ENCODE results near the gene BPNT1. TPM values are rescaled to one million over a fixed set of nuclear protein-coding genes. Genes with fewer than 3 reads are reported as not detected.
"Not testable (repeated sequence)": the region's sequence is repeated elsewhere in the genome, so short reads cannot be mapped to it uniquely, and the experiment has no call there.

Gene BPNT1
- total and polyA plus RNA-seq, 2 of the 8 experiments (the other 6 are each of a cell fraction or from before 2014, with no cell fraction given) = 13.2 to 16.3 TPM

GRCh38 chr1:220037810-220038209, 51.8 kb downstream of the BPNT1 start:
- not testable (repeated sequence) for H4K91ac ChIP-seq (replicated peaks; ENCODE audit: insufficient read length, low read length); H2BK20ac ChIP-seq (ENCODE audit: low read length); H3K9me3 ChIP-seq (ENCODE audit: insufficient read depth in 2 of 2, low read depth in 1 of 2, low read length in 1 of 2); H3K27me3 ChIP-seq (replicated peaks in 1 of 4; ENCODE audit: control insufficient read depth in 3 of 4, extremely low read depth in 1 of 4, insufficient read depth in 3 of 4, low read length in 3 of 4); H3K23ac ChIP-seq (ENCODE audit: insufficient read length); H3K14ac ChIP-seq (ENCODE audit: insufficient read length); H4K20me1 ChIP-seq (replicated peaks in 1 of 2; ENCODE audit: control insufficient read depth in 1 of 2, insufficient read depth in 2 of 2, low read length in 2 of 2); H3K4me2 ChIP-seq (ENCODE audit: insufficient read depth in 1 of 2, low read depth in 2 of 2, low read length in 2 of 2); H3K4me1 ChIP-seq (replicated peaks in 1 of 4; ENCODE audit: control insufficient read depth in 3 of 4, insufficient read depth in 4 of 4, low read length in 3 of 4); H2AK5ac ChIP-seq (ENCODE audit: low read depth, low read length); FAIRE-seq; H2AFZ ChIP-seq (ENCODE audit: low read length); H3K23me2 ChIP-seq (ENCODE audit: low read depth, low read length); H2BK5ac ChIP-seq (ENCODE audit: low read depth, low read length); H3K18ac ChIP-seq (ENCODE audit: extremely low read depth, low read length); H3K79me1 ChIP-seq (ENCODE audit: low read depth, low read length); H3K4me3 ChIP-seq (ENCODE audit: extremely low read depth in 1 of 4, insufficient read depth in 2 of 4, low read depth in 3 of 4, low read length in 4 of 4); DNase-seq (ENCODE audit: low read depth in 1 of 2, low spot score in 2 of 2); H4K5ac ChIP-seq (ENCODE audit: insufficient read length, low read depth, low read length); H2BK12ac ChIP-seq (ENCODE audit: low read depth, low read length); H4K8ac ChIP-seq (ENCODE audit: extremely low read depth, insufficient read depth, low read length); H3K4ac ChIP-seq (replicated peaks; ENCODE audit: insufficient read length, low read depth, low read length); H2BK120ac ChIP-seq (replicated peaks; ENCODE audit: low read depth, low read length); H3K27ac ChIP-seq (ENCODE audit: low read depth, low read length); H3K56ac ChIP-seq (replicated peaks; ENCODE audit: insufficient read length, low read depth, low read length); H2BK15ac ChIP-seq (ENCODE audit: low read length); H3K9ac ChIP-seq (replicated peaks in 1 of 4; ENCODE audit: extremely low read depth in 1 of 4, low read depth in 3 of 4, low read length in 3 of 4)
- WGBS, 2 experiments (ENCODE audit: extremely low coverage in 1 of 2, insufficient coverage in 1 of 2, insufficient read length in 1 of 2, insufficient replicate concordance in 2 of 2, low coverage in 1 of 2, low lambda C conversion rate in 2 of 2, missing lambda C conversion rate in 1 of 2) = 88% methylated on average over 3 of the region's 3 CpGs; no CpG with 5 or more reads in 1 of the 2 experiments
- CTCF ChIA-PET (ENCODE audit: partially characterized antibody) = interaction anchor here (1.2 to 2.1 kb wide), 2 partner anchors 11 to 46 kb away, joined by 3 to 7 read pairs; no protein-coding TSS in a partner anchor
- H3K36me3 ChIP-seq (ENCODE audit: control insufficient read depth in 2 of 4, insufficient read depth in 4 of 4, low read length in 3 of 4) = peaks cover 0 to 25% (median 14%) of the 10 kb centered on the region in 4 experiments; a peak in 5 of 8 replicates
- peaks cover 0 to 48% of the 10 kb centered on the region in 2 experiments; a peak in 3 of 4 replicates for H3K79me2 ChIP-seq (ENCODE audit: control insufficient read depth in 1 of 2, insufficient read depth in 2 of 2, low read length in 2 of 2)
- POLR2A ChIA-PET (ENCODE audit: partially characterized antibody) = interaction anchor here (1.1 kb wide), 1 partner anchor 15 kb away, joined by 3 read pairs; no protein-coding TSS in a partner anchor
